Measurements from ENCODE around the gene NR2C2. TPM values are rescaled to one million over a fixed set of nuclear protein-coding genes. Genes with fewer than 3 reads are reported as not detected.
A peak's percentile ranks its signal among the peaks of the same experiment; 100 is the strongest.

NR2C2 gene
- total RNA-seq, 1 experiment from 2014 or later: 50.8 TPM

DNA sequence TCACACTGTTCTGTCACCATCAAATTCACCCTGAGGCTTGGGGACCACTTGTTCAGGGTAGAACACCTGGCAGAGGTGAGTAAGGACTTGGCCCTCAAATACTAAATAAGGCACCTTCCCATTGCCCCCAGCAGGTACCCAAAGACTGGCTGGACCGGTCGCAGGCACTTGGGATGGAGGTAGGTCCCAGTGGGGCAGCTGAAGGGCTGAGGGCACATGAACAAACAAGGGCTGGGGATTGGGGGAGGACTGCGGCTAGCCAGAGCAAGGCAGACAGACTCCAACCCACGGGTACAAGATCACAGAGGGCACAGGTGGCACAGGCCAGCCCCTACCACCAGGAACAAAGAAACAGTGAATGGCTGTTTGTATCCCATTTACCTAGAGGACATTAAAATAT lies 115.9 kb downstream of the NR2C2 start:
- ChIA-PET POLR2A (no interaction called here), CTCF (no interaction called here)
- H3K4me3 Mint-ChIP-seq: peak overlapping the region; percentile 95
- H3K4me1 Mint-ChIP-seq: peaks cover 19% of the 10 kb centered on the region
- H3K9me3 Mint-ChIP-seq: no peaks in the 10 kb centered on the region
- ATAC-seq: no peak
- peak overlapping the region; percentile 36; the same call in 1 of the 2 replicates for H3K27ac Mint-ChIP-seq
- peaks cover 40% of the 10 kb centered on the region for H3K36me3 Mint-ChIP-seq
- peaks cover 2% of the 10 kb centered on the region; the same call in 1 of the 2 replicates for H3K27me3 Mint-ChIP-seq (ENCODE audit: low read depth)
- no peak for DNase-seq (ENCODE audit: low spot score)
- TF ChIP-seq ZNF317 (CRISPR knock-in tag; IDR thresholded peaks at IDR 0.05; ENCODE audit: borderline replicate concordance, low read depth) (no peak), RORB (CRISPR knock-in tag; IDR thresholded peaks at IDR 0.05) (no peak), NFE2L1 (CRISPR knock-in tag; IDR thresholded peaks at IDR 0.05) (no peak), IRF2 (CRISPR knock-in tag; IDR thresholded peaks at IDR 0.05; ENCODE audit: borderline replicate concordance, low read depth) (no peak), ZNF671 (CRISPR knock-in tag; IDR thresholded peaks at IDR 0.05) (no peak)
- TF ChIP-seq, protein P1, sequence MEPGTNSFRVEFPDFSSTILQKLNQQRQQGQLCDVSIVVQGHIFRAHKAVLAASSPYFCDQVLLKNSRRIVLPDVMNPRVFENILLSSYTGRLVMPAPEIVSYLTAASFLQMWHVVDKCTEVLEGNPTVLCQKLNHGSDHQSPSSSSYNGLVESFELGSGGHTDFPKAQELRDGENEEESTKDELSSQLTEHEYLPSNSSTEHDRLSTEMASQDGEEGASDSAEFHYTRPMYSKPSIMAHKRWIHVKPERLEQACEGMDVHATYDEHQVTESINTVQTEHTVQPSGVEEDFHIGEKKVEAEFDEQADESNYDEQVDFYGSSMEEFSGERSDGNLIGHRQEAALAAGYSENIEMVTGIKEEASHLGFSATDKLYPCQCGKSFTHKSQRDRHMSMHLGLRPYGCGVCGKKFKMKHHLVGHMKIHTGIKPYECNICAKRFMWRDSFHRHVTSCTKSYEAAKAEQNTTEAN (CRISPR knock-in tag; IDR thresholded peaks at IDR 0.05): no peak
- TF ChIP-seq, protein P2, sequence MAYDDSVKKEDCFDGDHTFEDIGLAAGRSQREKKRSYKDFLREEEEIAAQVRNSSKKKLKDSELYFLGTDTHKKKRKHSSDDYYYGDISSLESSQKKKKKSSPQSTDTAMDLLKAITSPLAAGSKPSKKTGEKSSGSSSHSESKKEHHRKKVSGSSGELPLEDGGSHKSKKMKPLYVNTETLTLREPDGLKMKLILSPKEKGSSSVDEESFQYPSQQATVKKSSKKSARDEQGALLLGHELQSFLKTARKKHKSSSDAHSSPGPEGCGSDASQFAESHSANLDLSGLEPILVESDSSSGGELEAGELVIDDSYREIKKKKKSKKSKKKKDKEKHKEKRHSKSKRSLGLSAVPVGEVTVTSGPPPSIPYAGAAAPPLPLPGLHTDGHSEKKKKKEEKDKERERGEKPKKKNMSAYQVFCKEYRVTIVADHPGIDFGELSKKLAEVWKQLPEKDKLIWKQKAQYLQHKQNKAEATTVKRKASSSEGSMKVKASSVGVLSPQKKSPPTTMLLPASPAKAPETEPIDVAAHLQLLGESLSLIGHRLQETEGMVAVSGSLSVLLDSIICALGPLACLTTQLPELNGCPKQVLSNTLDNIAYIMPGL (CRISPR knock-in tag; IDR thresholded peaks at IDR 0.05): no peak

DNA sequence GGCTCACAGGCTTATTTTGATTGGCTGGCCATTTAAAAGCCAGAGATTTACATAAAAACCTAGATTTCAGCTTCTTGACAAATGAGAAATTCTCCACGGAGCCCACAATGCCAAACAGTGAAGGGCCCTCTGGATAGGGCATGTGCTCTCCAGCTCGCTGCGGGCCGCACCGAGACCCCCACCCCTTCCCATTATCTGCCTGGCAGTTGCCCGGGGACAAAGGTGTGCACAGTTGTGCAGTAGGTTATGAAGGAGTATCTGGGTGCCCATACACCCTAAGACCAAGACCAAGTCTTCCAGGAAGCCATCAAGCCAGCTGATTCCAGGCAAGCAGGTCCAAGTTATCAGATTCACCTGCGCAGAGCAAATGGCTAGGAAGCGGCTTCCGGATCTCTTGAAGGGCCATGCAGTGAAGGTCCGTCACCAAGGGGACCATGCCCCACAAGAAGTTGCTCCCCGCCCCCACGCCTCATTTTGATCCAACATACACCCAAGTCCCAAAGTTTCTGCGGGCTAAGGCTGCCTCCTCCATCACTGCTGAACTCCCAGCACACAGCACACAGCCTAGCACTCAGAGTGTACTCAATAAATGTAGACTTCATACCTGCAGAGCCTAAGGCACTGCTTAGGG lies 116.4 kb downstream of the NR2C2 start:
- Mint-ChIP-seq H3K36me3 (peaks cover 35% of the 10 kb centered on the region), H3K27ac (peak overlapping the region; percentile 82; the same call in 1 of the 2 replicates), H3K9me3 (no peaks in the 10 kb centered on the region), H3K4me1 (peaks cover 19% of the 10 kb centered on the region), H3K27me3 (ENCODE audit: low read depth) (peaks cover 2% of the 10 kb centered on the region; the same call in 1 of the 2 replicates), H3K4me3 (peak overlapping the region; percentile 95)
- ChIA-PET POLR2A (interaction anchor here (1.7 kb wide), 2 partner anchors 11 to 13 kb away, joined by 5 to 6 read pairs; no protein-coding TSS in a partner anchor), CTCF (interaction anchor here (0.9 to 2.6 kb wide), 2 partner anchors 12 to 283 kb away, joined by 3 to 15 read pairs; no protein-coding TSS in a partner anchor)
- TF ChIP-seq, protein P3, sequence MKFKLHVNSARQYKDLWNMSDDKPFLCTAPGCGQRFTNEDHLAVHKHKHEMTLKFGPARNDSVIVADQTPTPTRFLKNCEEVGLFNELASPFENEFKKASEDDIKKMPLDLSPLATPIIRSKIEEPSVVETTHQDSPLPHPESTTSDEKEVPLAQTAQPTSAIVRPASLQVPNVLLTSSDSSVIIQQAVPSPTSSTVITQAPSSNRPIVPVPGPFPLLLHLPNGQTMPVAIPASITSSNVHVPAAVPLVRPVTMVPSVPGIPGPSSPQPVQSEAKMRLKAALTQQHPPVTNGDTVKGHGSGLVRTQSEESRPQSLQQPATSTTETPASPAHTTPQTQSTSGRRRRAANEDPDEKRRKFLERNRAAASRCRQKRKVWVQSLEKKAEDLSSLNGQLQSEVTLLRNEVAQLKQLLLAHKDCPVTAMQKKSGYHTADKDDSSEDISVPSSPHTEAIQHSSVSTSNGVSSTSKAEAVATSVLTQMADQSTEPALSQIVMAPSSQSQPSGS (CRISPR knock-in tag; IDR thresholded peaks at IDR 0.05; ENCODE audit: borderline replicate concordance, low read depth): no peak
- TF ChIP-seq PRRX2 (CRISPR knock-in tag; IDR thresholded peaks at IDR 0.05) (no peak), ETV6 (CRISPR knock-in tag; IDR thresholded peaks at IDR 0.05) (no peak), ZNF671 (CRISPR knock-in tag; IDR thresholded peaks at IDR 0.05) (no peak), GRHL2 (CRISPR knock-in tag; IDR thresholded peaks at IDR 0.05; ENCODE audit: insufficient replicate concordance, severe bottlenecking) (no peak), ELF4 (CRISPR knock-in tag; IDR thresholded peaks at IDR 0.05; ENCODE audit: low read depth) (no peak)
- TF ChIP-seq, protein P4, sequence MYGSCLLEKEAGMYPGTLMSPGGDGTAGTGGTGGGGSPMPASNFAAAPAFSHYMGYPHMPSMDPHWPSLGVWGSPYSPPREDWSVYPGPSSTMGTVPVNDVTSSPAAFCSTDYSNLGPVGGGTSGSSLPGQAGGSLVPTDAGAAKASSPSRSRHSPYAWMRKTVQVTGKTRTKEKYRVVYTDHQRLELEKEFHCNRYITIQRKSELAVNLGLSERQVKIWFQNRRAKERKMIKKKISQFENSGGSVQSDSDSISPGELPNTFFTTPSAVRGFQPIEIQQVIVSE (CRISPR knock-in tag; IDR thresholded peaks at IDR 0.05; ENCODE audit: borderline replicate concordance): no peak
- ATAC-seq (no peak; the same call in 1 of the 2 replicates), DNase-seq (ENCODE audit: low spot score) (no peak)

DNA sequence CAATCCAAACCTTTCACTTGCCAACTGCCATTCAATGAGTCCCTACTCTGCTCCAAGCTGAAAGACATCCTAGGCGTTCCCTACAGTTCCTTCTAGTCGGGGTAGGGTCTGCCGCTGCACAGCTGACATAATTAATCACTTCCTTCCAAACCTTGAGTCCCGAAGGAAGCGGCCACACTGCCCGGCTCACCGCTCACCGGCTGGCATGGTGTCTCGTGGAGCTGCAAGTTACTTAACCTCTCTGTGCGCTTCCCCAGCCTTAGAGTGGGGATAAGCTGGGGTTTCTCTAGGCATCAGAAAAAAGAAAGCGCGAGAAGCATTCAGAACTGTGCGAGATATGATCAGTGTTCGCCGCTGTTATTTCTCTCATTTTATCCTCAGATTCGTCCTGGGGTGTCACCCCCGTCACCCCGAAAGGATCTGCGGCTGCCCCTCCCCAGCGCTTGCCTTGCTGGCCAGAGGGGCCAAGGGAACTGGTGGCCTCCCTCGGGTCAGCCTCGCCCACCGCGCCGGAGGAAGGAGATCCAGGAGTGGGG lies 117.0 kb downstream of the NR2C2 start:
- H3K4me1 Mint-ChIP-seq: peaks cover 19% of the 10 kb centered on the region
- ChIA-PET POLR2A (interaction anchor here (1.2 to 1.7 kb wide), 3 partner anchors 12 to 268 kb away, joined by 3 to 6 read pairs (median 5); partner anchors contain the start of gene SH3BP5), CTCF (interaction anchor here (0.9 to 2.6 kb wide), 4 partner anchors 13 to 283 kb away, joined by 3 to 15 read pairs (median 4); no protein-coding TSS in a partner anchor)
- ATAC-seq (peak; percentile 12), DNase-seq (ENCODE audit: low spot score) (no peak)
- peak overlapping the region; percentile 95 for H3K4me3 Mint-ChIP-seq
- peaks cover 29% of the 10 kb centered on the region for H3K36me3 Mint-ChIP-seq
- no peaks in the 10 kb centered on the region for H3K9me3 Mint-ChIP-seq
- peaks cover 2% of the 10 kb centered on the region; the same call in 1 of the 2 replicates for H3K27me3 Mint-ChIP-seq (ENCODE audit: low read depth)
- H3K27ac Mint-ChIP-seq: peak overlapping the region; percentile 82; the same call in 1 of the 2 replicates
- TF ChIP-seq, protein P5, sequence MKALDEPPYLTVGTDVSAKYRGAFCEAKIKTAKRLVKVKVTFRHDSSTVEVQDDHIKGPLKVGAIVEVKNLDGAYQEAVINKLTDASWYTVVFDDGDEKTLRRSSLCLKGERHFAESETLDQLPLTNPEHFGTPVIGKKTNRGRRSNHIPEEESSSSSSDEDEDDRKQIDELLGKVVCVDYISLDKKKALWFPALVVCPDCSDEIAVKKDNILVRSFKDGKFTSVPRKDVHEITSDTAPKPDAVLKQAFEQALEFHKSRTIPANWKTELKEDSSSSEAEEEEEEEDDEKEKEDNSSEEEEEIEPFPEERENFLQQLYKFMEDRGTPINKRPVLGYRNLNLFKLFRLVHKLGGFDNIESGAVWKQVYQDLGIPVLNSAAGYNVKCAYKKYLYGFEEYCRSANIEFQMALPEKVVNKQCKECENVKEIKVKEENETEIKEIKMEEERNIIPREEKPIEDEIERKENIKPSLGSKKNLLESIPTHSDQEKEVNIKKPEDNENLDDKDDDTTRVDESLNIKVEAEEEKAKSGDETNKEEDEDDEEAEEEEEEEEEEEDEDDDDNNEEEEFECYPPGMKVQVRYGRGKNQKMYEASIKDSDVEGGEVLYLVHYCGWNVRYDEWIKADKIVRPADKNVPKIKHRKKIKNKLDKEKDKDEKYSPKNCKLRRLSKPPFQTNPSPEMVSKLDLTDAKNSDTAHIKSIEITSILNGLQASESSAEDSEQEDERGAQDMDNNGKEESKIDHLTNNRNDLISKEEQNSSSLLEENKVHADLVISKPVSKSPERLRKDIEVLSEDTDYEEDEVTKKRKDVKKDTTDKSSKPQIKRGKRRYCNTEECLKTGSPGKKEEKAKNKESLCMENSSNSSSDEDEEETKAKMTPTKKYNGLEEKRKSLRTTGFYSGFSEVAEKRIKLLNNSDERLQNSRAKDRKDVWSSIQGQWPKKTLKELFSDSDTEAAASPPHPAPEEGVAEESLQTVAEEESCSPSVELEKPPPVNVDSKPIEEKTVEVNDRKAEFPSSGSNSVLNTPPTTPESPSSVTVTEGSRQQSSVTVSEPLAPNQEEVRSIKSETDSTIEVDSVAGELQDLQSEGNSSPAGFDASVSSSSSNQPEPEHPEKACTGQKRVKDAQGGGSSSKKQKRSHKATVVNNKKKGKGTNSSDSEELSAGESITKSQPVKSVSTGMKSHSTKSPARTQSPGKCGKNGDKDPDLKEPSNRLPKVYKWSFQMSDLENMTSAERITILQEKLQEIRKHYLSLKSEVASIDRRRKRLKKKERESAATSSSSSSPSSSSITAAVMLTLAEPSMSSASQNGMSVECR (CRISPR knock-in tag; IDR thresholded peaks at IDR 0.05; ENCODE audit: borderline replicate concordance): no peak
- TF ChIP-seq, protein P6, sequence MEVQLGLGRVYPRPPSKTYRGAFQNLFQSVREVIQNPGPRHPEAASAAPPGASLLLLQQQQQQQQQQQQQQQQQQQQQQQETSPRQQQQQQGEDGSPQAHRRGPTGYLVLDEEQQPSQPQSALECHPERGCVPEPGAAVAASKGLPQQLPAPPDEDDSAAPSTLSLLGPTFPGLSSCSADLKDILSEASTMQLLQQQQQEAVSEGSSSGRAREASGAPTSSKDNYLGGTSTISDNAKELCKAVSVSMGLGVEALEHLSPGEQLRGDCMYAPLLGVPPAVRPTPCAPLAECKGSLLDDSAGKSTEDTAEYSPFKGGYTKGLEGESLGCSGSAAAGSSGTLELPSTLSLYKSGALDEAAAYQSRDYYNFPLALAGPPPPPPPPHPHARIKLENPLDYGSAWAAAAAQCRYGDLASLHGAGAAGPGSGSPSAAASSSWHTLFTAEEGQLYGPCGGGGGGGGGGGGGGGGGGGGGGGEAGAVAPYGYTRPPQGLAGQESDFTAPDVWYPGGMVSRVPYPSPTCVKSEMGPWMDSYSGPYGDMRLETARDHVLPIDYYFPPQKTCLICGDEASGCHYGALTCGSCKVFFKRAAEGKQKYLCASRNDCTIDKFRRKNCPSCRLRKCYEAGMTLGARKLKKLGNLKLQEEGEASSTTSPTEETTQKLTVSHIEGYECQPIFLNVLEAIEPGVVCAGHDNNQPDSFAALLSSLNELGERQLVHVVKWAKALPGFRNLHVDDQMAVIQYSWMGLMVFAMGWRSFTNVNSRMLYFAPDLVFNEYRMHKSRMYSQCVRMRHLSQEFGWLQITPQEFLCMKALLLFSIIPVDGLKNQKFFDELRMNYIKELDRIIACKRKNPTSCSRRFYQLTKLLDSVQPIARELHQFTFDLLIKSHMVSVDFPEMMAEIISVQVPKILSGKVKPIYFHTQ (CRISPR knock-in tag; IDR thresholded peaks at IDR 0.05): no peak
- no peak for TF ChIP-seq ZNF423 (CRISPR knock-in tag; IDR thresholded peaks at IDR 0.05)
- no peak for TF ChIP-seq SP1 (CRISPR knock-in tag; conservative IDR thresholded peaks at IDR 0.05)
- no peak for TF ChIP-seq NFATC4 (CRISPR knock-in tag; IDR thresholded peaks at IDR 0.05)
